ENCODE measurements around the gene MARCHF10.

GRCh38 chr17:62717589-62717855 lies 90.6 kb downstream of the MARCHF10 start:
- TF ChIP-seq POLR2A (IDR thresholded peaks at IDR 0.05) (no peak), CTCF (IDR thresholded peaks at IDR 0.05) (no peak)

Data from breast epithelium (tissue), 3 donors.